ENCODE measurements around the gene AGK.

The AGK gene

DNA sequence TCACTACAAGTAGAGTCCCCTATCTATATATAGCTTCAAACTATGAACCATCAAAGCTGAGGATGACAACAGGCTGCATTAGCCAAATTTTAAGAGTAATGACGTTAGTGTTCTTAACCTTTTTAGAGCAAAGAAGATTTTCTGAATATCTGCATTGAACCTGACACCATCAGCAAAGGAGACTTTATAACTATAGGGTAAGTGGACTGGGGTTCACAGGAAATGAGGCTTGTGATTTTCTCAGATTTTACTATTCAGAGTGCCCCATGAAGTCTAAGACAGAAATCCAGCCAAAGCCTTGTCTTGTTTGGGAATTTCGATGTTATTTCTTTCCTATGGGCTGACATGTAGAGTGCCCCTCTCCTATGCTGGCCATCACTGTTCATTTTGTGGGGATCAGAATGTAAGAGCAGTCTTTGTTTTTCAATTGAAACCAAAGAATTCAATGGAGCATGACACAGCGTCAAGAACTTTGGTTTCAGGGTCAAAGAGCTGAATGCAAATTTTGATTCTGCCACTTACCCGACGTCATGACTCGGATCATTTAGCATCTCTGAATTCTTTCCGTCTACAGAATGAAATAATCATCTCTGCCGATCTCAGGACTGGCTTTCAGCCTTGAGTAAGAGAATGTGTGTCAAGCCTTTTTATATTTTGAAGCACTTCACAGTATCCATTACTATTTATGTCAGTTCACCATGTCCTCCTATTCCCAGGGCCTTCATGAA lies 98.1 kb downstream of the AGK start:
- no peak for DNase-seq

DNA sequence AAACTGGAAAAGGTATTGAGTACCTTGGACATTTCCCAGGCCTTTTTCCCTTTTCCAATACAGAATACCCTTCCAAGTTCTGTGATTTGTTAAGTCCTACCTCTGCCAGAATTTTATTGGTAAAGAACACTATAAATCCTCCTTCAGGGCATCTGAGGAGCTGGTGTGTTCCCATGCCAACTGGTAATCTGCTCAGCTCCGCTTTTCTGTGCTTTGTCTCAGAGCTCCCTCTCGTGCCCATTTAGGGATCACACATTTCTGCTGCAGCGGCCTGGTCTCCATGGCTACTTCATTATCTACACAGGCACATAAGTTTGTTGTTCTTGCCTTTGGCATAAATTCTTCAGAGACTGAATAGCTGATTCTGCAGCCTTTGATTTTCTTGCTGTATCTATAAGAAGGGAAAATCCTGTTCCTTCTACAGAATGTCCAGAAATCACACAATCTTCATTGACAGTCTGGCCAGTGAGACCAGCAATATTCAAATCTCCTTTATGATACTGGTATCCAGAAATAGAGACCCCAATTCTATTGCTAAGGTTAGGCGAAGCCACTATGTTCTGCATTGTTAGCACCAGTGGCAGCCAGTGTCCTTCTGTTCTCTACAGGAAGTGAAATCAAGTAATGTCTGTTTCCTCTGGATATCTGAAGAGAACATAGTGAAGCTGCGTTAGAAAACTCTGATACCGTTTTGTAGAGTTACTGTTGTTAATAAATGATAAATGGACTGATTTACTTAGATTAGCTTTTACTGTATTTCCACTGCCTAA lies 98.8 kb downstream of the AGK start:
- DNase-seq, result no peak

DNA sequence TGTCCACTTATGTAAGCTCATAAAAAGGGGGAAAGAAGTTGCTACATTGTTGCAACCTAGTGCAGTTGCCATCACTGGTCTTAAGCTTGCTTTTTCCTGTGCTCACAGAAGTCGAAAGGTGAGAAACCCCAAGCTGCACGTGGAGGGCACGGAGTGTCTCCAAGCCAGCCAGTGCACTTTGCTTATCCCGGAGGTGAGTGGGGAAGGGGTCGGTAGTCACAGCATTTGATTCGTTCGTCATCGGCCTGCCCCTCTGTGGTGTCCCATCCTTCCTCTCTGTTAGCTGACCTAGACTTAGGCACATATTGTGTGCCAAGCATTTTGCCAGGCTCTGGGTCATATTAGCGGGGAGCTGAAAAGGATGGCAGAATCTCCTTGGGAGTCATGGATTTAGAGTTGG lies 100.2 kb downstream of the AGK start:
- DNase-seq, result no peak

DNA sequence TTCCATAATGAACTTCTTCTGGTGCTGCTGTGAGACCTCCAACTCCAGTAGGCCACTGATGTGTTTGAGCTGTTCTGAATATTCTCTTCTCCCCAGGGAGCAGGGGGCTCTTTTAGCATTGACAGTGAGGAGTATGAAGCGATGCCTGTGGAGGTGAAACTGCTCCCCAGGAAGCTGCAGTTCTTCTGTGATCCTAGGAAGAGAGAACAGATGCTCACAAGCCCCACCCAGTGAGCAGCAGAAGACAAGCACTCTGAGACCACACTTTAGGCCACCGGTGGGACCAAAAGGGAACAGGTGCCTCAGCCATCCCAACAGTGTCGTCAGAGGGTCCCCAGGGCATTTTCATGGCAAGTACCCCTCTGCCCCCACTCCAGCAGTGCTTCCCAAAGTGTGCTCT lies 101.5 kb downstream of the AGK start:
- no peak for DNase-seq

DNA sequence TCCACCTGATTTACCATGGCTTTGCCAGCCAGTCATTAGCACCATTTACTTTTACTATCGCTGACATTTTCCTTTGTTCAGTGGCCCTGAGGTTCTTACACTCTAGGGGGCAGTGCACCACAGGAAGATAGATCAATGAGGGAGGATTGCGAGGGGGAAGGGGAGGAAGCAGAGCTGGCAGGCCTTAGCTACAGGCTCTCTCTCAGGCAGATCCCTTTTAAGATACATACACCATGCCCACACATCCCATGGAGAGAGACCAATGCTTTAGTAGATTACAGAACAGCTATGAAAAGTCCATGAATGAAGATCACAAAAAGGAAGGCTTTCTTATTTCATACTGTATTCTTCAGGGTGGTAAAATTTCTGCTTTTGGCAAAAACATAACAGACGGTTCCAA lies 103.3 kb downstream of the AGK start:
- peak; percentile 46 for DNase-seq

DNA sequence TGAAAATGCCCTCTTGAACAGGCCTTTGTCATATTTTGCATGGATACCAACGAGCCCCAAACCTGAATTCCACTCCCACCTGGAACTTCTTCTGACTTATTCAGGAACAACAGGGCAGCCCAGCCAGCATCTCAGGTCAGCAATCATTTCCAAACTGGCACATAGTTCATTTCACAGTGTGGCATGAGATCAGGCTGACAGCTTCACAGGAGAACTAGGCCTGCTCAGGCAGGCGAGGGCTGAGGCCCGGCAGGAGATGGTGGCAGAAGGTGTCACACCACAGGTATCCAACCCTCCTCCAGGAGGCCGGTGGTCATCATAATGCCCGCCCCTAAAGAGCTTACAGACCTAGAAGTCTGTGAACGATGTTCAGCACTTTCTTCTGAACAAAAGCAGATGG lies 108.3 kb downstream of the AGK start:
- DNase-seq, result no peak

DNA sequence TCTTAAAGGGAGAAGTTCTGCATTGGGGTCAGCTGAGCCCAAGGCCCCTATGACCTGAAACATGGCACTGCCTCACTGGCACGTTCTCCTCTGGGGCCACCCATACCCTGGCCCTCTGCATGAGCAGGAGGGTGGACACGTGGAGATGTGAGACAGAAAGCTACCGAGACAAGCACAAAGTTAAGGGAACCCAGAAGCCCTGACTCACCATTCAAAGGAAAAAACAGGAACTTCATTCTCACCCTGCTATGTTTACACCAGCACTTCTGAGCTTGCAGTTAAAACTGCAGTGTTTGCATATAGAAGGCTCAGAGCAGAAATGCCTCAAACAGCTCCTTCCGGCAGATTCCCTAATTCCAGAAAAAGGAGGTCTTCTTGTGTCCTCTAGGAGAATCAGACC lies 109.0 kb downstream of the AGK start:
- no peak for DNase-seq

DNA sequence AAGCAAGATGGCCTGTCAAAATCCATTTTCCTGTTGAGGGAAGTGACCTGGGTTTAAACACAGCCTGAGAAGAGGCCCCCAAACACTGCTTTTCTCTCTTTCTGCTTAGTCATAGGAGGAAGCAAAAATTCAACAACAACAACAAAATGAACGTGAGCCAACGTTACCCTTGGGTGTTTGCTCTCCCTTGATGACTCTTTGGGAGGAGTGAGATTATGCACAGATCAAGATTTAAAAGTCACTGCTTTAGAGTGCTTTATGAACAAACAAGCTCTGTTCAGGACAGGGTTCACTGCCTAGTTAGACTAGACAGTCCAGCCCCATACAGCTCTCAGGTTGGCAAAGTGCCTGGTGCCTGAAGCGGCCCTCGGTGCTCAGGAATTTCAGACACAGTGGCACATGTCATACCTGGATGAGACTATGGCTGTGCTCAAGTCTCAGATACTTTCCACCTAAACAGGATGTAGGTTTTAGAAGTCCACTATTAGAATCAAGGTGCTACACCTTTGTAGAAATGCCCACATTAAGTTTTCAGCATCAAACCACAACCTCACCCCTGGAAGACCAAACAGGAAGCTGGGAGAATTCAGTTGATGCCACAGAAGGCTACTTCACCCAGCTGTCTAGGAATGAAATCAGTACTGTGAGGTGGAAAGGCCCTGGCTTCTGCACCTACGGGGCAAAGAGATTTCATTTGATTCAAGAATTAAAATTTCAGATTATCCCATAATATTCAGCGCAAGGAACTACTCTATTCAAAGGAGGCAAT lies 112.1 kb downstream of the AGK start:
- no peak for DNase-seq

DNA sequence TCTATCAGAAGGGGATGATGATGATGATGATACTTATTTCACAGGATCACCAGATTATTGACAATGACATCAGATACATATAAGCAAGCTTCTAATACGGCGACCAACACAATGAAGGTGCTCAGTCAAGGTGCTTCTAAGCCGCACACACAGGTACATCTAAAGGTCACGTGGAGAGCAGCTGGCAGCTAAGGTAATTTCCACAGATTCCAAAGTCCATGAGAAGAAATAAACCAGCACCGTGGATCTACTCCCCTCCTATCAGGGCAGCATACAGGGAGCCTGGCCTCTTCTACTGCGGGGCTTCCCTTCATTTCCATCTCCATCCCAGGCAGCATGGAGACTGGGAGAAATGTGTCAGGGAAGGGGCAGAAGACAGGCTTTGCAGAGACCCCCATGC lies 113.2 kb downstream of the AGK start:
- no peak for DNase-seq

DNA sequence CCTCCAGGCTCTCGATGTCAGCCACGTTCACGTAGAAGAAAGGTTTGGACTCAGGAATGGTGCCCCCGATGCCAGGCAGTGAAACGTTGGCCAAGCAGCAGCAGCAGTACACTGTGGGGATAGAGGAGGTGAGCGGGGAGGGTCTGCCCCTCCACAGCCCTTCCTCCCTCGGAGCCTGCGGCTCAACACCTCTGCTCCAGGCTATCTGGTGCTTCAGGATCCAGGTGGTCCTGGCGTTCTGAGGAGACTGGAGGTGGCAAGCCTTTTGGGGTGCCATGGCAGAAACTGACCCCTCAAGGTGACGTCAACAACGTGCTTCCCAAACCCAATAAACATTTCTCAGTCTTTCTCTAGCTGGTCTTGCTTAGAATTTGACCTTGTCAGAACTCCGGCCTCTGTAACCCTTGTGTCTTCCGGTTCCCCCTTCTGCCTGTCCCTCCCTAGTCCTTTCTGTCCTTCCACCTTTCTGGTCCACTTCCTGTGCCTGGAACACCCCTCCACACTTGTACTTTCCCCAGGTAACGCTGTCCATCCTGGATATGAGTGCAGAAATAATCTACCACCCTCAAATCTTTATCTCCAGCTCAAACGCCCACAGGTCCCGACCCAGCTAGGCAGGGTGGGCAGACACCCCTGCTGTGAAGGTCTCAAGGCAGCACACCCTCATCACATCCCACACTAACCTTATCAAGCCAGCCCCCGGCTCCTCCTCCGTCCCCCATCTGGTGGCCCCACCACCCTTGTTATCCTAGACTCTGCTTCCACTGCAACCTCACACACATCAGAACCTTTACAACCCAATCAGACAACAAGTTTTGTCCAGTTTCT lies 114.2 kb downstream of the AGK start:
- DNase-seq, result no peak

DNA sequence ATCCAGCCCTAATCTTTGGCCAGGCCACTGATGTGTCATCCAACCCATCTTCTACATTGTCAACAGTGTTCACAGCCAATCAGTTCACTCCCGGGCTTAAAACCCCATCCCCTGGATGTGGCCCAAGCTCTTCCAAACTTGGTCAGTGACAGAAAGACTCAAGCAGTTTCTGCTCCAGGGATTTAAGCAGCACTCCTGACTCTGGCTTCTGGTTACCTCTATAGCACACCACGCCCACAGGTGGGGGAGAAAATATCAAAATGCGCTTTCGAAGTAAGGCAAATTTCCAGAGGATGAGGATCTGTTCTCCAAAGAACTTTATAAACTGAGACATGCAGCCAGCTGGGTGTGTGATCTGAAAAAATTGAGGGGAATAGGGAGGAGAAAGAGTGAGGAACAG lies 114.9 kb downstream of the AGK start:
- DNase-seq, result no peak

DNA sequence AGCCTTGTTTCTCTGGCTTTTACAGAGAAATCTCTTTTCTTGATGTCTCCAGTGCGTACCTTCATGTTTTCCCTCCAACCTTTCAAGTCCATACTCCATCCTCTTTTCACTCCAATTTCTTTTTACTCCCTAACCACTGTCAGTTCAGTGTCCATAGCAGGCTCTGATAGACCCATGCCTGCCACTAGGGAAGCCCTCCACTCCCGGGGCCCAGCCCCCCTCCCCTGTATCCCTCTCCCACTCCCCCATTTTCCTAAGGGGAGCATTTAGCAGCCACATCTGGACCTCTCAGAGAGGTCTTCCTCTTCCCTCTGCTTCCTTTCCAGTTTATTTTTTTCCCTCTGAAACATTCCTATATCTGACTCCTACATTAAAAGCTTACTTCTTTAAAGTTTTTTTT lies 117.6 kb downstream of the AGK start:
- DNase-seq, result no peak

DNA sequence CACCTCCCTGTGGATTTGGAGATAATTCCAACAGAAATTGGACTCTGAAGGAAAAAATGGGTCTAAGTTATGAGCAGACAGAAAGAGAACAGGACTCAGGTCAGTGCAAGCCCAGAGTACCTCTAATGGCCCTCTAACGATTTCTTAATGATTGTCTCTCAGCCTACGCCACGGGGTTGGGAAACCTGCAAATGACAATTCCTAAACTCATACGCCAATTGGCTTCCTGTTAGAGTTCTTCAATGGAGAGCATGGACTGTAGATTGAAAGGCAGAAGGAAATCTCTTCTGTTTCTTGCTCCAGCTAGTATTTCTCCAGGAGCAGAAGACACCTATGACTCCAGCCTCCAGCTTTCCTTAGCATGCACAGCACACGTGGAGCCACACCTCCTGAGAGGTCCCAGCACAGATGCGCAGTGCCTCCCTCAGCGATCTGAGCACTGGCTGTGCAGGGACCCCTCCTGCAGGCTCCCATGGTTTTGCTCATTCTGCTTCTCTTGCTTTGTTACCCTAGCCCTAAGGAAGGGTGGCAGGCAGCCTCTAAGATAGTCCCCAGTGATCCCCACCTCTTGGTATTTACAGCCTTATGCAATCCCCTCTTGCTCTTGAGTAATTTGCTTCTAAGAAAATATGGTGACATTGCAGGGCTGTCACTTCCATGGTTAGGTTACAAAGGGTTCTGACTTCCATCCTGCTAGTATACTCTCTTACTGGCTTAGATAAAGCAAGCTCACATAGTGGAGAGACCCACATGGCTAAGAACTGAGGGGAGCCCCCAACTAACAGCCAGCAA lies 120.7 kb downstream of the AGK start:
- DNase-seq, result no peak

DNA sequence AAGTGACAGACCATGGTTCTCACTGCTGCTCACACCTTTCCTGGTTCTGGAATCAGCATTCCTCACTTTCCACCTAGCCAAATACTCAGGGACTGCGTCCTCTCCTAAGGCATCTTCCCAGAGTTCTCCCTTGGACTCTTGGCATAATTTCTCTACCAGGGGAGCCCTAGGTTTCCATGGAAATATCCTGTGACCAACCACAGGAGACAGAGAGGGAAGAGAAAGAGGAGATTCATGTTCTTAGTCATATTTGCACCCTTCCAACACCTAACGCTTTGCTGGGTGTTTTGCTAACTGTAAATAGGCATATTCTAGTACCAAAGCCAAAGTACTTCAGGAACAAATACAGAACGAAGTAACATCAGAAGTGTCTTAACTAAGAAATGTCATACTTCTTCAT lies 122.1 kb downstream of the AGK start:
- DNase-seq, result no peak

DNA sequence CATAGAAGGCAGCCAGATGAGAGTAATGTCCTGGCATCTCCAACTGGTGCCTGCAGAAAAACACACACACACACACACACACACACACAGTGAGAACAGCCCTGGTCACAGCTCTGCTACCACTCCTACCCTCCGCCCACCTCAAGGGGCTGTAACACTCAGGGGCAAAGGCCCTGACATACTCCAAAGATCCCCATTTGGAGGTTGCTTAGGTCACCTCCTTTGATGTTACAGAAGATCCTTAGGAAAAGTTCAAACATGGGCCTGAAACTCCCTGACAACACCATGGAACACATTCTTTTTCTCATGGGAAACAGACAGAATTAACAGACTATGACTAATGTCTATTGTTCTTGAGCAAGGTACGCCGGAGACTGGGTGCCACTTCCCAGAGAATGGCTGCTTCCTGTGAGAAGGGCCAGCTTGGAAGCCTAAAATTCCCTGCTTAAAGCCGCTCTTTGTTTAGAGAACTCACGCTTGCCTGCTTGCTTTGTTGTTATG lies 123.0 kb downstream of the AGK start:
- no peak for DNase-seq

DNA sequence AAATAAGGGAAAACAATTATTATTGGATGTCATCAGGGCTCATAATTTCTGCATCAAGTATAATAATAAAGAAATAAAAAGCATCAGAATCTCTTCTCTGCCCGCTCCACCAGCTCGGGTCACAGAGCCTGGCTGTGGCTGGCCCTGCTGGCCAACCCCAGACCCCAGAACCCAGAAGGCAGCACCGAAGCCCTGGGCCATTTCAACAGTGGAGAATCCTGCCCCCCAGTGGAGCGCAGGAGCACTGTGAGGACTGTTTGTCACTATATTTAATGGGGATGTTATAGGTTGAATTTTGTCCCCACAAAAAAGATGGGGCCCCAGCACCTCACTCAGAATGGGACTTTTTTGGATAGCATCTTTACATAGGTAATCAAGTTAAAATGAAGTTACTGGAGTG lies 123.5 kb downstream of the AGK start:
- DNase-seq, result no peak

DNA sequence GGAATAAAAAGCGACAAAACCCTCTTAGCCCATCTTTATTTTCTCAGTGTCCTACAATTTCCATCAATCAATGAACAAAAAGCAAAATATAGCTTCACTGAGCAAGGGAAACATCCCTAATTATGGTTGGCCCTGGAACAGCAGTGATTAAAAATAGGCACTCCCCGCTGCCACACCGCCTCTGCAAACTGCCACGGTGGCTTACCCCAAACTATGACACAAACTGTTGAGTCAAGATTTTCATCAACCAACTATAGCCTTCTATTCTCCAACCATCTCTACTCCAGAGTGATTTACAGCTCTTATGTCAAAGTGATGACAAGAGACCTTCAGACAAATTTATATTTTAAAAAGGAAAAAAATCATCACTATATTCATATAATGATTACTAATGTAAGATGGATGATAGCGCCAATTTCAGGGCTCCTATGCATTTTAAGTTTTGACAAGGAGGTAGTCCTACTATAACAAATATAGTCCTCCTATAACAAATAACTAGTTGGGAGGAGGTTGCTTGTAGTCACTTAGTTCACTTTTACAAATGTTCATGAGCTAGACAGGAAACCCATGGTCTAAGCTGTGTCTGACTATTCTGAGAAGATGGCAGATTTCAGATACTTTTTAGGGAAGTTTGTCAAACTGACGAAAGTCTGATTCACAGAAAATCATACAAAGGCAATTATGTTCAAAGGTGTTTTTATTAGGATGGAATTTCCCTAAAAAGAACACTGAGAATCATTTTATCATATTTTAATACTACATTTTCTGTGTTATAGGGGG lies 124.4 kb downstream of the AGK start:
- DNase-seq, result no peak

DNA sequence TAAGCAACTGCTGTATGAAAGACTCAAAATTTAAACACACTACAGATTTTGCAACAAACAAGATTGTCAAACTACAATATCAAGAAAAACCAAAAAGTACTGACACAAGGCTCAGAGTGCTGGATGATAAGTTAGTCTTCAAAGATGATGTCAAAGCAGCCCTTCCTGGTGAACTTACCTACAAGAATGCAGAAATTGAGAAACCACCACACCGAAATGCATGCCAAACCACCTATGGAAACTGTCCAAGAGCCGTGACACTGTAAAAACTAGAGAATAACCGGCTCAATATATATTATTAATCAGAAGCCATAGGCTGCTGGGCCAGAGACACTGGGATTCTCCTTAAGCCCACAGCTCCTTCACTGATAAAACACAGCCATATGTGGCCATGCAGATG lies 125.4 kb downstream of the AGK start:
- no peak for DNase-seq

DNA sequence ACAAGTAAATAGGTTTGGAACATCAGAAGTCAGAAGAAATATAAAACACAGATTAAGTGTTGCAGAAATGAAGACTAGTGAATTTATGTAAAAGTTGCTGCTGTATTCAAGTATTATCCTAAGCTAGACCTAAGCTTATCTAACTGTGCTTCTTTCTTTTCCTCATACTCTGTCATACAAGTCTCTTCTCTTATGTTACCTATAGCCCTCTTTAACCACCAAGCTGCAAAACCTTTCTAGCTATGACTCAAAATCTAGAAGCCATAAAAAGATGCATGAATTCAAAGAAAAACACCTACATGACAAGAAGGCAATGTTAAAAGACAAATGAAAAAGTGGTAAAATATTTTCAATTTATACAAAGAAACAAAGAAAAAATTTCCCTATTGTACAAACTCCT lies 127.8 kb downstream of the AGK start:
- DNase-seq, result no peak

DNA sequence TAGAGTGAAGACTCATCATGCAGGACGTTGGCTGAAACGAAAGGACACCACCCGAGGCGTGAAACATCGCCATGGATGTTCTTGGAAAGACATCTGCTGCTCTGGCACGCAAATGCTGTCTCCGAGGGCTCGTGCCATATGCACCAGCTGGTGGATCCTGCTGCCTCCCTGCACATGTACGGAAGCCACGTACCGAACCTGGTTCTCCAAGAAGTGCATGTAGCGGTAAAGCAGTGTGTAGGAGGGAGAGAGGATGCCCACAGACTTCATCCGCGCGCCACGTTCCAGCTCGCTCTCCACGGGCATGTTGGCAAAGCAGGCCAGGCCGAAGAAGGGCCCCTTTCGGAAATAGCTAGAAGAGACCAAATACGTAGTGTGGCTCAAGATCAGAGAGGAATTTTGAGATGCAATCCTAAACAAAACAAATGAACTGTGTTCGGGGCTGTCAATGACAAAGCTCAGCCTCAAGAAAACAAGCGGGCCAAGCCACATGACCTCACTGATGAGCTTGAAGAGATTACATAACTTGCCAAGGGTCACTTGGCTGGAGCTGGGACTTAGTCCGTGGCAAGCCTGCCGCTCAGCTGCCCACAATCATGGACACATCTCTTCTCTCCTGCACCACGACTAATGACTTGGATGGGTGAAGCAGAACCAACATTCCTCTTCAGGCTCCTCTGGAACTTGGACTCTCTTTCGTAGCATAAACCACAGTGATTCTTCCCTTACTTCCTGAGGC lies 134.2 kb downstream of the AGK start:
- DNase-seq, result no peak
